Stimulated activated CD4-positive, alpha-beta T cell treated with anti-CD3 and anti-CD28 coated beads, Interleukin-15, amount 100 ng/mL, for 48 hours (primary cell): Measurements from ENCODE around the gene DNMBP.
"Not testable (repeated sequence)": the region's sequence is repeated elsewhere in the genome, so short reads cannot be mapped to it uniquely, and the experiment has no call there.

ENCODE experiments used
- DNase-seq, 2 donors: peaks; one replicate each; pipeline ENCODE4 v3.0.0-alpha.2; 2020; ENCODE audit warnings: low read depth in 2 of 2

The DNMBP gene

DNA sequence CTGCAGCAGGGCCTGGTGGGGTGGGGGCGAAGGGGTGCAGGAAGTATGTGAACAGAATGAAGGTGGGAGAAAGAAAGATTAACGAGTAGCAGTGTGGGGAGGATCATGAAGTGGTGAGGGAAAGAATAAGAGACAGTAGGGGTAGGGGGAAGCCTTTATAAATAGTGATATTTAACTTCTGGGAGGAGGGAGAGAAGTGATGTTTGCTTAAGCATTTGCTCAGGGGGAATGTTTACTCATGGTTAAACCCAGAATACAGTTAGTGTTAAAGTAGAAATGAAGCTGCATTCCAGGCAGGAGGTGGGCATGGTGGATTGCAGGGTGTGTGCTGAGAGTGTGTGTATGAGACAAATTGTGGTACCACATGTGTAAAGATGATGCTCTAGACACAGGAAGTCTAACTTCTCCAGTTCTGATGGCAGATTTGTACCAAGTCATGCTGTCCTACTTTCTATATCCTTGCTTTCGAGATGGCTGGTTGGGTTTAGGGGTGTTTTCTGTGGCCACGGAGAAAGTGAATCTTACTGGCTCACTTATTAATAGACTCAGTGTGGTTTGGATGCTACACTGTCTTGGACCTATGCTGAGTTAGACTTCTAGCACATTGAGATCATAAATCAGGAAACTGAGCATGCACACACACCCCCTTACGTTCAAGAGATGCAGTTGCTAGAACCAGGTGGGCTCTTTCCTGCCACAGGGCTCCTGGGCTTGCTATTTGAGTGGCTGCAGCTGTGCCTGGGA lies 10.6 kb upstream of the DNMBP start:
- DNase-seq = no peak

DNA sequence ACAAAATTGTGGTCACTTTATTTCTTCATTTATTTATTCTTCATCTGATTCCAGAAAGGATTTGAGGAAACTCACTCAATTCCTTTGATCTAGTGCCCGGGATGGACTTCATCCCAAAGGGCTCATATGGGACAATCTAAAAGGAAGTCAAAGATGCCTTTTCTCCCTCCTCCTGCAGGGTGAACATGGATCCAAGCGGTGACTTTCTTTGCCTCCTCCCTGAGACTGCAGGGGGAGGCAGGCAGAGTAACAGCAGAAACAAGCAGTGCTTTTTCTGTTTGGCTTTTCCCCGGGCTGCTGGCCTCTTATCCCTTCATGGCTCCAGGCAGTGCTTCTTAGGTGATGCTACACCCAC lies 10.0 kb upstream of the DNMBP start:
- no peak for DNase-seq

DNA sequence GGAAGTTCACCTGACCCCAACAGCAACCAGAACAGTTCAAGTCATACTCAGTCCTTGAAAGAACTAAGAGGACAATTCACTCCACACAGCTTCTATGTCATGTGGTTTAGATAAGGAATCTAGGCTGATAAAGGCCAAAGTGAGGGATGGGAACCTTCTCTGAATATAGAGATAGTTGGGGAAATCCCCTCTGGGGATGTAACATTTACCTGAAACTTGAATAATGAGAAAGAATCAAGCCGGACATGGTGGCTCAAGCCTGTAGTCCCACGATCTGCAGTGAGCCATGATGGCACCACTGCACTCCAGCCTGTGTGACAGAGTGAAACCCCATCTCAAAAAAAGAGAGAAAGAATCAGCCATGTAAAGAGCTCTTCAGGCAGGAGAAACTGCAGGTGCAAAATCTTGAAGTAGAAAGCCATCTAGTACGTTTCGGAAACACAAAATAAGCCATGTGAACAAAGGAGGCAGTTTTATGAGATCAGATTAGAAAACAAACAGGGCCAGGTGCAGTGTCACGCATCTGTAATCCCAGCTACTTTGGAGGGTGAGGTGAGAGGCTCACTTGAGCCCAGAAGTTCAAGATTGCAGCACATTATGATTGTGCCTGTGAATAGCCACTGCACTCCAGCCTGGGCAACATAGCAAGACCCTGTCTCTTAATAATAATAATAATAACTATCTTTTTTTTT lies 4.5 kb upstream of the DNMBP start:
- no peak for DNase-seq

DNA sequence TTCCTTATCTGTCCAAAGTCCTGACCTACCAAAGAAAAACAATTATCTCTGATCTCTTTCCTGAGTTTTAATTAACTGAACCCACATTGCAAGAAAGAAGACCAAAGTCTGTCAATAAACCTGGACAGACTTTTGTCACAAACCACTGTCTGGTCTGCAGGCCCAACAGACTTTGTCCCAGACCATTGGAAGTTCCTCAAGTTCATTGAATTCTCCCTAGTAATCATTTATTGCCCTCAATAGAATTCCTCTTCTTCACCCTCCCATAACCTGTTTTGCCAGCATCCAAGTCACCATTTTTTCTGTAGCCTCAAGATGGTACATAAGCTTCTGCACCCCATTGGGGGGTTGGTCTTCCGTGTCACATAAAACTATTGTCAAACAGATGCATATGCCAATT lies 3.9 kb upstream of the DNMBP start:
- DNase-seq = no peak

DNA sequence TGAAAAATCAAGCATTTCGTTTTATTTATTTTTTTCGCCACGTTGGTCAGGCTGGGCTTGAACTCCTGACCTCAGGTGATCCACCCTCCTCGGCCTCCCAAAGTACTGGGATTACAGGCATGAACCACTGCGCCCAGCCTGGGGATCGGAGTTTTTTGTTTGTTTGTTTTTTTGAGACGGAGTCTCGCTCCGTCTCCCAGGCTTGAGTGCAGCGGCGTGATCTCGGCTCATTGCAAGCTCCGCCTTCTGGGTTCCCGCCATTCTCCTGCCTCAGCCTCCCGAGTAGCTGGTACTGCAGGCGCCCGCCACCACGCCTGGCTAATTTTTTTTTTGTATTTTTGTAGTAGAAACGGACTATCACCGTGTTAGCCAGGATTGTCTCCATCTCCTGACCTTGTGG lies 2.2 kb upstream of the DNMBP start:
- not testable (repeated sequence) for DNase-seq

DNA sequence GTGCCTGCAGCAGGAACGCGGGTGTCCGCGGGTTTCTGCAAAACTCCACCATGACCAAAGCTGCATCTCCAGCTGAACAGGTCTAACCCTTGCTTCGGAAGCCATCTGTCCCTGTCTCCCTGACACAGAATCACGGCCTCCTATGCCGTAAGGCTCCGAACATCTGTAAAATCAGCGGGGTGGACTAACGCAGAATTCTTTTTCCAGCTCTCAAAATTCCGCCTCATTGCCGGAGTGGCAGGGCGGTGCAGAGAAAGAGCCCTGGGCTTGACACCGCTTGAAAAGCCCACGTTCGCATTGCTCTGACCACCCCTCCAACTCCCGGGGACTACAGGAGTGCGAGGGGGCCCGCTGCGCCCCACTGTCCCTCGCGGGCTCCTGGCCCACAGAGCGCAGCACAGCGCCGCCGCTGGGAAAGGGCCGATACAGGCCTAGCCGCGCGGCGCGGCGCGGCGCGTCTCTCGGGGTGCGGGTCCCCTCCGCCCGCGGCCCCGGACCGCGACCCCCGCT lies 409 bp downstream of the DNMBP start:
- no peak for DNase-seq

DNA sequence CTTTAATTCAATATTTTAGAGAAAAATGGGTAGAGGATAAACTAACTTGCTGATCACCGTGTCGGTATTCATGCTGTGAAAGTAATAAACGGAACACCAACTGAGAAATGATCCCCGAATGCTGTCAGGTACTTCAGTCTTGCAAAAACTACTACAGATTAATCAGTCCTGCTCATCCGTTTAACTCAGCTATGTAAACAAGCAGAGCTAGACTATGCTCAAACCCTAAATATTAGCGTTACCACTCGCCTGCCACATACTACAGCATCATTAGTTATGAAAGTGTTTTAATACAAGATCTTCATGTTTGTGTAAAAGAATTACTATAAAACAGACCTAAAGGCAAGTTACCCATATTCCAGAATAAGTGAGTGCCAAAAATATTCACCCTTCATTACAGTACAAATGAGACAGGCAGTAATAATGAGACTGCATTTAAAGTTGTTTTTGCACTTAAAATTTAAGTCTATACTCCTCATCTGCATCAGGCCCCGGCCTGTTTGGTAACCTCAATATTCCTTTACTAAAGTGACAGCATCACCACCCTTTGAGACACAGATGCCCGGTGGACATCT lies 952 bp downstream of the DNMBP start:
- no peak for DNase-seq

DNA sequence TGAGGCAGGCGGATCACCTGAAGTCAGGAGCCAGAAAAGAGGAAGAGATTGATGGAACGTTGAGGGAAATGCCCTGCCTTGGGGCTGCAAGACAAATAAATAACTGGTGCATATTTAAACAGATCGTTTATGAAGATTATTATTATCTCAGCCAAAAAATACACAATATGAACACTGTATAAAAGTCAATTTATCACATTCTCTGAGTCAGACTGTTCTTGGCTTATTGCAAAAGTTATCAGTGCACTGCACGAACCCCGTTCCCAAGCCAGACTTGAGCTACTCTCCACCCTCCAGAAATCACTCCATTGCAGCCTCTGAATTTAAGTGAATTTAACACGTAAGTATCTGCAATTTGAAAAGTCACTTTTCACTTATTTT lies 1.6 kb downstream of the DNMBP start:
- no peak for DNase-seq

DNA sequence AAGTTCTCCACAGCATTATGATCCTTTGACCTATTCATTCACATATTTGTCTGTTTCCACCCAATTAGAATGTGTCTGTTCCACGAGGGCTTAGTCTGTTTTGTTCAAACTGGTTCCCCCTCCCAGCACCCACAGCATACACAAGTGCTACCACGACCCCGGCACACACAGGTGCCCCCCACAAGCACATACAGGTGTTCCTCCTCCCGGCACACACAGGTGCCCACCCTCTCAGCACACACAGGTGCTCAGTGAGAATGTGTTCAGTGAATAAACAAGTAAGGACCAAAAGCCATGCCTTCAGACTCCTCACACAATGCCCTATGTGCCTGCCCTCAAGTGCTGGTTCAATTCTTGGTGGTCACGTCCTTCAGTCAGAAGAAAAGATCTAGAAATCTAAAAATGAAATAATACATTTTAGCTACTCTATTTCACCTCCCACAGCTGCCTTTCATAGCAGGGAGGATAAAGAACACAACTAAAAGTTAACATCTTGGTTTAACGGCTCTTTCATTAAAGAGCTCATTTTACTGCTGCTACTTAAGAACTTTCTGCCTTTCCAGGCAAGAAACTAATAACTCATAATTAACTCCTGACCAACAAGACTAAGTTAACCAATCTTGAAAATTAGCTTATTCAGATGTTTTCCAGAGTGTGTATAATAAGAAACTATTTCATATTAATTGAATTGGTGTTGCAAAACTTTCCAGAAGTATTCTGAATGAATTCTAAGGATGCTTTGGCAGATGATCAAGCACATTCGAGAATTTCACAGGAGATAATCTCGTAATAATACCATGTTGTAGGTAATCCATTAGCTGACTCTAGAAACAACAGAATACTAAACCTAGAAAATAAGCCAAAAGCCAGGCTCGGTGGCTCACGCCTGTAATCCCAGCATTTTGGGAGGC lies 2.3 kb downstream of the DNMBP start:
- no peak for DNase-seq

DNA sequence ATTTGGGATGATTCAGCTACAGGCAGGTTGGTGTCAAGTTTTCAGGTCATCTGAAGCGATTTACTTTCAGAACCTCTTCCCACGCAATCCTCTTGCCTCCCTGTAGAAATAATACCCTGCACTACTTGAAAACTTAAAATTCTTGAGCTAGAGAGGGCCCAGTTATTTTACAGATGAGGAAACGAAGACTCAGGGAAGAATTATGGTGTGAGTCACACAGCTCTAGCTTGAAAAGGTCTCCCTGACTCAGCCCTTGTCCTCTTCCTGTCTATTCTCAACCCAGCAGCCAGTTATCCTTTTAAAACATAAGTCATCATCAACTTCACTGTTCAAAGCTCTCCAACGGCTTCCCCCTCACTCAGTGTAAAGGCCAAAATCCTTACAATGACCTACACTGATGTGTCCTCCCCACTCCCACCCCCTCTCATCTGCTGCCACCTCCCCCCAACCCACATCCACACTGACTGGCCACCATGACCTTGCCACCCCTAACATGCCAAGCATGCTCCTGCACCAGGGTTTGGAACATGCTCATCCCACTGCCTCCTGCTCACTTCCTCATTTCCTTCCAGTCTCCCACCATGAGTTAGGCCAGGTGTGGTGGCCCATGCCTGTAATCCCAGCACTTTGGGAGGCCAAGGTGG lies 3.4 kb downstream of the DNMBP start:
- DNase-seq = peak in 1 of 2 donors; percentile 1

DNA sequence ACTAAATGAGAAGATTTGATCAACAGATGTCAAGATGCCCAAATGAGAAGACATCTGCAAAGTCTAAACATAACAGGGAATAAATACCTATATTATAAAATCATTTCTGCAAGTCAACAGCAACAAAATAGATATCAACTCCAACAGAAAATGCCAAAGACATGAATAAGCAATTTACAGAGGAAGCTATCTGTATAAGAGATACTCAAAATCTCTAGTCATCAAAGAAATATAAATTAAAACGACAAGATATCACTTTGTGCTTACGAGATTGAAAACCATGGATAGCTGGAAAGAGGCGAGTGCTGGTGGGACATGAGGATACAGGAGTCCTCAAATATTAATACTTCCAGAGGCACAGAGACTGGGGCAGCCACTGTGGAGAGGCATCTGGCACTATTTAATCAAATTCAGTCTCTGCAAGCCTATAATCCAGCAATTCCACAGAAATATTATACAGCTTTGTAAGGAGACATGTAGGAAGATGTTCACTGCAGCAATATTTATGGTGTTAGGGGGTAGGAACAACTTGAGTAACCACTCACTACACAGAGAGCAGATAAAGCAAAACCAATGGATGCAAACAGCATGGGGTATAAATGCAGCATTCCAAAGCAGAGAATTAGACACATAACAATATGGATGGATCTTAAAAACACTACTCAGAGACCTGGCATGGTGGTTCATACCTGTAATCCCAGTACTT lies 4.8 kb downstream of the DNMBP start:
- no peak for DNase-seq

DNA sequence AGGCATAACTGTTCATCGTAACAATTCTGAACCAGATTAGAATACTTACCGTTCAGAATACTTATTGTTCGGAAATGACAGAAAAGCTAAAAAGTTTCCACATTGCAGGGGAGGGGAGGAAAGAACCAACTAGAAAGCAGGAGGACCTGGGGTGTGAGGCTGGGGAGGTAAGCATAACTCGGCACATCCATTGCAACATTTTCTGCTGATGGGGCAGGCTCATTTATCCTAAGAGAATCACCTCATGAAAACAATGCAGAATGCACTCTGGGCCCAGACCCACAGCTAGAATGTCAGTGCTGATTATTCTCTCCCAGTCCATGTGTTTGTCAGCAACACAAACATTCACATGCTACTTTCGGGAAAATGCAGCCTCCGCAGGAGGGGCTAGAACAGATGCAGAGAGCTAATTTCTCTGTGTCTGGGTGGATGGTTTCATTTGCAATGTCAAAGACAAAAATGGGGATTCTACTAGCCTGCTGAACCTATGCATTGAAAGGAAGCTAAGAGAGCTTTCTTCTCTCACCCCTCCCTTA lies 9.6 kb downstream of the DNMBP start:
- DNase-seq = no peak

DNA sequence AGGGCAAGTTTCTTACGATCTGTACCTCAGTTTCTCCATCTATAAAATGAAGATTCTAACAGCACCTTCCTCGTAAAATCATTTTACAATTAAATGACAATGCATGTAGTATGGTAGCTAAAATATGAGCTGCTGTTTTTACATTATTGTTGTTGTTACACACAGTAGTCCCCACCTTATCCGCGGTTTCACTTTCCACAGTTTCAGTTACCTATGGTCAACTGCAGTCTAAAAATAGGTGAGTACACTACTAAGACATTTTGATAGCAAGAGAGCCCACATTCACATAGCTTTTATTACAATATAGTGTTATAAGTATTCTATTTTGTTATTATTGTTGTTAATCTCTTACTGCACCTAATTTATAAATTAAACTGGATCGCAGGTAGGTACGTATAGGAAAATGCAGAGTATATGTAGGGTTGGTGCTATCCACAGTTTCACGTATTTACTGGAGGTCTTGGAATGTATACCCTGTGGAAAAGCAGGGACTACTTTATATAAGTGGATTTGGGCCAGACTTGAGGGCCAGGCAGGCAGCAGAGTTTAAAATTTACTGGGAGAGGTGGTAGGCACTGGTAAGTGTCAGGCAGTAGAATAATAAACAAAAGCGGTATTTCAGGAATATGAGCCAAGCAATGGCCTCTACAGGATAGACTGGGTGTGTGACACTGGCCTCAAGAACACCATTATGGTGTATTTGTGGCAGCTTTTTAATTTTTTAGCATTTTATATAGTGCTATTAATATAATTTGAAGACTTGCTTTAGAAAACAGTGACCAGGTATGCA lies 10.2 kb downstream of the DNMBP start:
- DNase-seq = no peak

DNA sequence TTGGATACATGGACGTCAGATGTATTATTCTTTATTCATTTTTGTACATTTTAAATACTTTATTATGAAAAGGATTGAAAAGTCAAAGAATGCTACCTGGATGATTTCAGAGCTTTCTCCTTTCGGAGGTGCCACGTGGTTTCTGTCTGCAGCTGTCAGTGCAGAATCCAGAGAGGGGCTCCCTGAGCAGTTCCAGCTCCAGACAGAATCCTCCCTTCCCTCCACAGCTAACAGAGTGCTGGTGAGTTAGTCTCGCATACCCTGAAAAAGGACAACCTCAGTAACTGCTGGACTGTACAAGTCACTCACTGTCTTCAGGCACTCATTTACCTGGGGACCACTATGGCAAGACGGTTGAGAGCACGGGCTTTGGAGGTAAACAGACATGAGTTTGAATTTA lies 10.9 kb downstream of the DNMBP start:
- DNase-seq = no peak

DNA sequence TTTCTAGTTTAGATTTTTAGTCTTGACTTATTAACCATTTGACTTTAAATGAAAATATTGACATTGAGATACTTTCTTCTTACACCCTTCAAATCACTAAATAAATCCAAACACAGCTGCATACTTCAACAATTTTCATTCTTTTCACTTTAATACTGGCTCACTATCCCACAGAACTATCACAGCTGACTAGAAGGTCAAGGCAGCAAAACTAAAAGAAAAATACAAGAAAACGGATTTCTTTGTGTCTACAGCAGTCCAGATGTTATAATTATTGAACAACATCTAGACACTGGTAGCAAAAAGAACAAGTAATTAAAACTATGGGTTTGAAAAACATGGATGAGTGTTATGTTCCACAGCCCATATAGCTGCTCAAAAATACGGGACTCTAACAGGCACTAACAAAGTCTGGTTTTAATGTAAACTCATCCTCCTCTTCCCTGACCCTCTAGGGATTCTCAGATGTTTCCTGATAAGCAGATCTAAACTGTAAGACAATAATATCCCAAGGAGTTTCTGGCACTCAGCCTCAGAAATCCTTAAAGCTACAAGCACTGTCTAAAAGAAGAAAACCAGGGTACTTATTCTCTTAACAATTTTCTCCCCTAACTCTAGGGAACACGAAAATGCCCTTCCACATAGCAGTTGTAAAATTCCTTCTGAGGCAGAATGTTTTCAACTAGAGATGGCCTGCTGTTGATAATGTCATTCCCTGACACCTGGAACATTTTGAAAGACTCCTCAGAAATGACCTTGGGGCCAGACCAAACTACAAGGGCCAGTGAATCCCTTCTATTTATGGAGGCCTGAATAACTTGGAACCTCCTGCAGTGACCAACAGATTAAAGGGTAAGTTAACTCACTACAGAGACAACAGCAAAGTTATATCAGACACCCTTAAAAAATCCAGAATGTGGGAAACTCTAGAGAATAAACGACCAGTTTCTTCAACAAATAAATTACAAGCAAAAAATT lies 12.8 kb downstream of the DNMBP start:
- no peak for DNase-seq

DNA sequence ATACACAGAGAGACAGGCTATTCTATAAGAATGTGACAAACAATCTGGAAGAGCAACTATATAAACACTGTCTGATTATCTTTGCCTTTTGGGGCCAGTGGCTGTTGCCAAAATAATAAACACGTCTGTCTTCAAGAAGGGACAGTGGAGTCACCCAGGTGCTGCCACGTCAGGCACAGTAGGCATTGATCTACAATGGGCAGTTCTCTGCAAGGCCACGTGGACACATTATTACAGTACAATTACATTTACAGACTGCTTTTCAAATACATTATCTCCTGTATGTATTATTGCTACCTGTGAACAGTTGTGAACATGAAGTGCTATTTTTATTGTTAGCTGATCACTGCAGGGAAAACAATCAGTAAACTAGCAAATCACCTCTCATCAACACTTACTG lies 14.0 kb downstream of the DNMBP start:
- DNase-seq = no peak

DNA sequence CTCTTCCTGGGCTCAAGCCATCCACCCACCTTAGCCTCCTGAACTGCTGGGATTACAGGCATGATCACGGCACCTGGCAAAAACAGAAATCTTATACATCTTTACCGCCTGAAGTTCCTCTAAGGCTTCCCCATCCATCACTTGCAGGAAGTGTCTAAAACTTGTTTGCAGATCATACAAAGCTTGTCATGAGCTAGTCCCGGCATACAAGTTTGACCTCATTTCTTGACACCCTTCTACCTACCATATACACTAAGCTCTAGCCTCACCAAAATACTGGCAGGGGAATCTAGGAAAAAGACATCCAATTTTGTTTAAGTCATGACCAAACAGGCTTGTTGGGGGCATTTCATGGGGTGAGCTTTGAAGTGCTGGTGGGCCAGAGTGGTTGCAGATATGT lies 14.5 kb downstream of the DNMBP start:
- DNase-seq = no peak

DNA sequence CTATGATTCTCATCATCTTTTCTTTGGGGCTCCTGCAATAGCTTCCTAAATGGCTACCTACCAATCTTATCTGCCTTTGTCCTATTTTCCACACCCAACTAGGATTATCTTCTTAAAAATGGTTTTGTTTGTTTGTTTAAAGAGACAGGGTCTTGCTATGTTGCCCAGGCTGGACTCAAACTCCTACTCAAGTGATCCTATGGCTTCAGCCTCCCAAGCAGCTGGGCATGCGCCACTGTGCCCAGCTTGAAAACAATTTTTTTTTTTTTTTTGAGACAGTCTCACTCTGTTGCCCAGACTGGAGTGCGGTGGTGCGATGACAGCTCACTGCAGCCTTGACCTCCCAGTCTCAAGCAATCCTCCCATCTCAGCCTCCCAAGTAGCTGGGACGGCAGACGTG lies 14.9 kb downstream of the DNMBP start:
- DNase-seq = no peak
